Osteocyte (in vitro differentiated cells): Measurements from ENCODE around the gene PI4KB. TPM values are rescaled to one million over a fixed set of nuclear protein-coding genes. Genes with fewer than 3 reads are reported as not detected.

ENCODE experiments used
- DNase-seq: peaks from one replicate; pipeline ENCODE4 v3.0.0; 2021; ENCODE audit warnings: mixed read lengths; ENCODE audit not compliant: unreplicated experiment; ENCODE audit errors: extremely low spot score
- H3K27ac Mint-ChIP-seq: one replicate; pipeline ENCODE4 v1.8.0; 2021; ENCODE audit warnings: mild to moderate bottlenecking, mixed read lengths; ENCODE audit not compliant: unreplicated experiment
- H3K27me3 Mint-ChIP-seq: one replicate; pipeline ENCODE4 v1.8.0; 2021; ENCODE audit warnings: mixed read lengths; ENCODE audit not compliant: unreplicated experiment
- H3K36me3 Mint-ChIP-seq: one replicate; pipeline ENCODE4 v1.8.0; 2021; ENCODE audit warnings: mixed read lengths; ENCODE audit not compliant: unreplicated experiment
- H3K4me1 Mint-ChIP-seq: one replicate; pipeline ENCODE4 v1.8.0; 2021; ENCODE audit warnings: mixed read lengths; ENCODE audit not compliant: unreplicated experiment
- H3K4me3 Mint-ChIP-seq: one replicate; pipeline ENCODE4 v1.8.0; 2021; ENCODE audit warnings: mild to moderate bottlenecking, moderate library complexity, mixed read lengths; ENCODE audit not compliant: unreplicated experiment
- H3K9me3 Mint-ChIP-seq: one replicate; pipeline ENCODE4 v1.8.0; 2021; ENCODE audit warnings: mixed read lengths; ENCODE audit not compliant: unreplicated experiment
- total RNA-seq: library from RNA; stranded (reverse); gene quantifications from 2 replicates; pipeline ENCODE4 v1.2.1, GENCODE V29; 2021
- TF ChIP-seq, protein P1 (sequence below): fragments of 200-600 bp; sonication (generic); IDR thresholded peaks from 2 replicates; pipeline ENCODE4 v1.5.0; 2021; ENCODE audit warnings: antibody characterized with exemption, mild to moderate bottlenecking, moderate library complexity

Gene PI4KB
- total RNA-seq, 1 donor from 2014 or later = 74.1 TPM

GRCh38 chr1:151346082-151346768 lies 19.0 kb upstream of the PI4KB start:
- DNase-seq = no peak
- H3K9me3 Mint-ChIP-seq = no peaks in the 10 kb centered on the region
- peaks cover 6% of the 10 kb centered on the region for H3K36me3 Mint-ChIP-seq
- TF ChIP-seq, protein P1, sequence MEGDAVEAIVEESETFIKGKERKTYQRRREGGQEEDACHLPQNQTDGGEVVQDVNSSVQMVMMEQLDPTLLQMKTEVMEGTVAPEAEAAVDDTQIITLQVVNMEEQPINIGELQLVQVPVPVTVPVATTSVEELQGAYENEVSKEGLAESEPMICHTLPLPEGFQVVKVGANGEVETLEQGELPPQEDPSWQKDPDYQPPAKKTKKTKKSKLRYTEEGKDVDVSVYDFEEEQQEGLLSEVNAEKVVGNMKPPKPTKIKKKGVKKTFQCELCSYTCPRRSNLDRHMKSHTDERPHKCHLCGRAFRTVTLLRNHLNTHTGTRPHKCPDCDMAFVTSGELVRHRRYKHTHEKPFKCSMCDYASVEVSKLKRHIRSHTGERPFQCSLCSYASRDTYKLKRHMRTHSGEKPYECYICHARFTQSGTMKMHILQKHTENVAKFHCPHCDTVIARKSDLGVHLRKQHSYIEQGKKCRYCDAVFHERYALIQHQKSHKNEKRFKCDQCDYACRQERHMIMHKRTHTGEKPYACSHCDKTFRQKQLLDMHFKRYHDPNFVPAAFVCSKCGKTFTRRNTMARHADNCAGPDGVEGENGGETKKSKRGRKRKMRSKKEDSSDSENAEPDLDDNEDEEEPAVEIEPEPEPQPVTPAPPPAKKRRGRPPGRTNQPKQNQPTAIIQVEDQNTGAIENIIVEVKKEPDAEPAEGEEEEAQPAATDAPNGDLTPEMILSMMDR = no peak
- H3K4me3 Mint-ChIP-seq = peak overlapping the region; percentile 95
- no peaks in the 10 kb centered on the region for H3K27me3 Mint-ChIP-seq
- H3K27ac Mint-ChIP-seq = peak overlapping the region; percentile 97
- peaks cover 17% of the 10 kb centered on the region for H3K4me1 Mint-ChIP-seq

DNA sequence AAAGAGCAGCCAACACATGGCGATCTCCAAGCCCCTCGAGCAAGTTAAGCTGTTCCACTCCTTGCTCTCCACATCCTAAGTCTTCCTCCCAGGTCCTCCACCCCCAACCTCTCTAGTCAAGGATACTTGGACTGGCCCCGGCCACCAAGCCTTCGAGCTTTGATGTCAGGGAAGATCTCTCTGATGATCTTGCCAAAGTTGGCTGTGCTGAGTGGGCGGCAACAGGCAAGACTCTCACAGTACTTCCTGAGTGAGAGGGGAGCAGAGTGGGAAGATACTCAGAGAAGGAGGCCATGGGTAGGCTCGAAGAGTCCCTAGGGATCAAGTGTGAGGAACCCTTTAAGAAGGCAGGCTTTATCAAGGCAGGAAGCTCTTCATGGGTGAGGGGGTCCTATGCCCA lies 17.1 kb upstream of the PI4KB start:
- TF ChIP-seq, protein P1 = no peak
- Mint-ChIP-seq H3K9me3 (no peaks in the 10 kb centered on the region), H3K4me1 (peaks cover 22% of the 10 kb centered on the region), H3K27ac (no peak overlapping the region), H3K36me3 (peaks cover 6% of the 10 kb centered on the region), H3K4me3 (no peak overlapping the region), H3K27me3 (no peaks in the 10 kb centered on the region)
- no peak for DNase-seq

GRCh38 chr1:151343587-151343986 lies 16.4 kb upstream of the PI4KB start:
- Mint-ChIP-seq H3K27ac (no peak overlapping the region), H3K9me3 (no peaks in the 10 kb centered on the region), H3K4me3 (no peak overlapping the region), H3K36me3 (peaks cover 6% of the 10 kb centered on the region), H3K27me3 (no peaks in the 10 kb centered on the region), H3K4me1 (peaks cover 22% of the 10 kb centered on the region)
- DNase-seq = no peak
- TF ChIP-seq, protein P1 = no peak

- Mint-ChIP-seq H3K4me1 (peaks cover 20% of the 10 kb centered on the region), H3K27me3 (no peaks in the 10 kb centered on the region), H3K27ac (no peak overlapping the region), H3K4me3 (no peak overlapping the region), H3K9me3 (no peaks in the 10 kb centered on the region), H3K36me3 (peaks cover 6% of the 10 kb centered on the region)
- DNase-seq = no peak
- TF ChIP-seq, protein P1 = no peak
Measured at GRCh38 chr1:151342569-151342968, 15.4 kb upstream of the PI4KB start.

- TF ChIP-seq, protein P1 = no peak
- Mint-ChIP-seq H3K36me3 (peaks cover 6% of the 10 kb centered on the region), H3K27me3 (no peaks in the 10 kb centered on the region), H3K4me1 (peaks cover 15% of the 10 kb centered on the region), H3K9me3 (no peaks in the 10 kb centered on the region), H3K27ac (peak overlapping the region; percentile 47), H3K4me3 (no peak overlapping the region)
- DNase-seq = no peak
Measured at GRCh38 chr1:151342021-151342420, 14.8 kb upstream of the PI4KB start.
